NB4 (cell line): Measurements from ENCODE around the gene ODAD2.

Source experiments
- DNase-seq: peaks from one replicate; pipeline ENCODE4 v3.0.0; 2010; ENCODE audit warnings: low read depth
- H3K4me3 ChIP-seq: one replicate; pipeline ENCODE4 v1.5.1; 2011; ENCODE audit warnings: mild to moderate bottlenecking, low read depth, low read length, moderate library complexity
- MYC ChIP-seq: IDR thresholded peaks from 2 replicates; pipeline ENCODE4 v1.6.1; 2011; ENCODE audit warnings: low read depth, low read length
- POLR2A ChIP-seq: IDR thresholded peaks from 2 replicates; pipeline ENCODE4 v1.6.1; 2011; ENCODE audit warnings: mild to moderate bottlenecking; ENCODE audit not compliant: insufficient read length; ENCODE audit errors: extremely low read depth
- TF ChIP-seq, protein P1 (sequence below): IDR thresholded peaks from 2 replicates; pipeline ENCODE4 v1.6.1; 2011; ENCODE audit warnings: low read depth, low read length
- TF ChIP-seq, protein P2 (sequence below): IDR thresholded peaks from one replicate; pipeline ENCODE4 v1.5.1; 2012; ENCODE audit warnings: low read depth, low read length

The ODAD2 gene

DNA sequence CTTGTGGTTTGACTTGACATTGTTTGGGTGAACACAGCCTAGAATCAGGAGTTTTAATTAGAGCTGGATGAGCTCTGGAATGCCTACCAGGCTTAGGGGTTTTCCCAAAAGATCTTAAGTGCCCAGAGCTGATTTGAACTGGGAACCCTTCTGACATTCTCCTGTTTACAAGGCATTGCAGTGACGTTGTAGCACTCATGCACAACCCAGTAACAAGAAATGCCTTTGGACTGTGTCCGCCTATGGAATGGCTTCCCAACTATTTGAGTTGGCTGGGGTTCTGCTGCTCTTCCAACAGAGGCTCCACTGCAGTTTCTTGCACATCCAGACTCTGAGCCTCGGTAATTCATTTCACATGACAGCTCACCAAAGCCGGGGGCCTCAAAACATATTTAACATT is 176.6 kb downstream of the ODAD2 start:
- no peak for DNase-seq
- TF ChIP-seq, protein P1, sequence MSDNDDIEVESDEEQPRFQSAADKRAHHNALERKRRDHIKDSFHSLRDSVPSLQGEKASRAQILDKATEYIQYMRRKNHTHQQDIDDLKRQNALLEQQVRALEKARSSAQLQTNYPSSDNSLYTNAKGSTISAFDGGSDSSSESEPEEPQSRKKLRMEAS, result no peak
- TF ChIP-seq POLR2A, result no peak
- TF ChIP-seq, protein P2, sequence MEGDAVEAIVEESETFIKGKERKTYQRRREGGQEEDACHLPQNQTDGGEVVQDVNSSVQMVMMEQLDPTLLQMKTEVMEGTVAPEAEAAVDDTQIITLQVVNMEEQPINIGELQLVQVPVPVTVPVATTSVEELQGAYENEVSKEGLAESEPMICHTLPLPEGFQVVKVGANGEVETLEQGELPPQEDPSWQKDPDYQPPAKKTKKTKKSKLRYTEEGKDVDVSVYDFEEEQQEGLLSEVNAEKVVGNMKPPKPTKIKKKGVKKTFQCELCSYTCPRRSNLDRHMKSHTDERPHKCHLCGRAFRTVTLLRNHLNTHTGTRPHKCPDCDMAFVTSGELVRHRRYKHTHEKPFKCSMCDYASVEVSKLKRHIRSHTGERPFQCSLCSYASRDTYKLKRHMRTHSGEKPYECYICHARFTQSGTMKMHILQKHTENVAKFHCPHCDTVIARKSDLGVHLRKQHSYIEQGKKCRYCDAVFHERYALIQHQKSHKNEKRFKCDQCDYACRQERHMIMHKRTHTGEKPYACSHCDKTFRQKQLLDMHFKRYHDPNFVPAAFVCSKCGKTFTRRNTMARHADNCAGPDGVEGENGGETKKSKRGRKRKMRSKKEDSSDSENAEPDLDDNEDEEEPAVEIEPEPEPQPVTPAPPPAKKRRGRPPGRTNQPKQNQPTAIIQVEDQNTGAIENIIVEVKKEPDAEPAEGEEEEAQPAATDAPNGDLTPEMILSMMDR, result no peak
- no peak for TF ChIP-seq MYC
- no peak overlapping the region for H3K4me3 ChIP-seq

DNA sequence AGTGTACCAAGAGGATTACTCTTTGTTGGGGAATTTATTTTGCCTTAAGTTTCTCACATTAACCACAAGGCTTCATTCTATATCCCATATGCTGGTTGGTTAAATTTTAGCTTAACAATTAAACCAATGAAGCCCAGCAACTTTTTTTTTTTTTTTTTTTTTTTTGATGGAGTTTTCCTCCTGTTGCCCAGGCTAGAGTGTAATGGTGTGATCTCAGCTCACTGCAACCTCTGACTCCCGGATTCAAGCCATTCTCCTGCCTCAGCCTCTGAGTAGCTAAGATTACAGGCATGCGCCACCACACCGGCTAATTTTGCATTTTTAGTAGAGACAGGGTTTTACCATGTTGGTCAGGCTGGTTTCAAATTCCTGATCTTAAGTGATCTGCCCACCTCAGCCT is 178.2 kb downstream of the ODAD2 start:
- no peak for DNase-seq
- TF ChIP-seq, protein P2, result no peak
- no peak for TF ChIP-seq POLR2A
- TF ChIP-seq, protein P1, result no peak
- no peak for TF ChIP-seq MYC

DNA sequence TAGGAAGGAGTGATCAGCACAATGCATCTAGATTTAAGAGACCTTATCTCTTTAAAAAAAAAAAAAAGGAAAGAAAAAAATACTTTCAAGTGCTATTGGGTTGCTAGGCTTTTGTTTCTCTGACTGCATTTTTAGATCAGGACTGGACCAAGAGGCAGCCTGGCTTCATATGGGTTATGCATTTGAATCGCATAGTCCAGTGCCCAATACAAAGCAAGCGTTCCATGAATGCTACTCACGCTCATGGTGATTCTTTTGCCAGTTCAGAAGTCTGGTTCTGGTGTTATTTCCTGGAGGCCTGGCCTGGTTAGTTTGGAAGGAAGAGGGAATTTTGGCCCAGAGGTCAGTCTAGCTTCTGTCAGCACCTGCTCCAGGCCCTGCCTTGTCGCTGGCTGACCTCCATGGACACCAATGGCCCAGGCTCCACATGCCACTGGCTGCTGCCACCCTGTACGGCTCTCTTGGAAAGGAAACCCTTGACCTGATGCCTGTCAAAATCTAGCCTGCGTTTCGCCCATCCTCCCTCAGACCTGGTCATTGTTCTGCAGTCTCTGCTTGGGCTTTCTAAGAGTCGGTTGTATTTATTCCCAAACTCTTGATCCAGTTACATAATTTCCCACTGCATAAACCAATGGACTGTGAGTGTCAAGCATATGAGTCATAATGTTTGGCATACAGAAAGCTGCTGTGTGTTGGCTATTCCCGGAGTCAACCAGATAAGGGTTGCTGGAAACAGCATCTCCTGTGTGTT is 178.9 kb downstream of the ODAD2 start:
- H3K4me3 ChIP-seq, result no peak overlapping the region
- DNase-seq, result no peak
- TF ChIP-seq, protein P2, result no peak
- TF ChIP-seq POLR2A, result no peak
- no peak for TF ChIP-seq MYC
- TF ChIP-seq, protein P1, result no peak

More for the DNA sequence above, 178.2 kb downstream of the ODAD2 start:
- H3K4me3 ChIP-seq, result no peak overlapping the region

DNA sequence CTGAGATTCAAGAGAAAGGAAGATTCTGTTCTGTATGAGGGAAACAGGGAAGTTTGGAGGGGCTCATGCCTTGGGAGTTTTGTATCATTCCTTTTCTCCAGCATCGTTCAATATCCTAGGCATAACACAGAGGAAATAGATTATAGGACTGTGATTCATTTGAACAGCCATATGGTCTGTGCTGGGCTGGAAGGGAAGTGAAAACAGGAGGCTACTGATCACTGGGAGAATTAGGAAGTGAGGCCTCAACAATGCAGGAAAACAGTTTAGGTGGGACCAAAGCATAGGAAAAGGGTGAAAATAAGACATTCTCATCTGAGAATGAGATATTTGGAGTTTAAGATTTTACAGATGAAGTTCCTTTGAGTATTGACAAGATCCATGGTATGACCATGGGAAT is 182.6 kb downstream of the ODAD2 start:
- TF ChIP-seq MYC (no peak), POLR2A (no peak)
- TF ChIP-seq, protein P1, result no peak
- TF ChIP-seq, protein P2, result no peak
- H3K4me3 ChIP-seq, result no peak overlapping the region
- DNase-seq, result no peak

DNA sequence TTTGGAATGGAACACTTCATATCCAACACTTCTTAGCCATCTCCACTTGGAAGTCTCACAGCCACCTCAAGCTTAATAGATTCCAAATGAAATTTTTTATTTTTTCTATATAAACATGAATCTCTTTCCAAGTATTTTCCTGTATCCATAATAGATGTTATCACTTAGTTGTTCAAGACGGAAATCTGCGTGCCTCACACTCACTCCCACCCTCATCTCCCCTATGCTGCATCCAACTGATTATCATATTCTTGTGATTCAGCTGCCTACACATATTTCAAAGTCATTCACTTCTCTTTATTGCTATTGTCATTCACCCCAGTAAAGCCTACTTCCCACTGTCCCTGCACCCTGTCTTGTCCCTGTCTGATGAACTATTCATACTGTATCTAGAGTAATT is 183.0 kb downstream of the ODAD2 start:
- no peak for TF ChIP-seq POLR2A
- TF ChIP-seq MYC, result no peak
- TF ChIP-seq, protein P2, result no peak
- TF ChIP-seq, protein P1, result no peak
- no peak for DNase-seq
- H3K4me3 ChIP-seq, result no peak overlapping the region
